Right renal pelvis (tissue), 4 donors: ENCODE measurements around the gene NR1I3. TPM values are rescaled to one million over a fixed set of nuclear protein-coding genes. Genes with fewer than 3 reads are reported as not detected.

Source experiments
- DNase-seq, 4 donors: peaks; one replicate each; pipeline ENCODE4 v3.0.0-alpha.2; 2013; ENCODE audit warnings: low read depth in 4 of 4, low spot score in 3 of 4, missing footprints in 1 of 4
- polyA plus RNA-seq, 4 donors: library from polyadenylated mRNA; unstranded; fragments of 120-200 nt; gene quantifications; one replicate each; pipeline ENCODE4 v1.2.1, GENCODE V29; 2013; ENCODE audit not compliant: insufficient read length in 4 of 4

Gene NR1I3
- polyA plus RNA-seq, 4 donors = 2.0 to 4.3 (median 3.8) TPM

GRCh38 chr1:161219078-161219892, 18.7 kb downstream of the NR1I3 start:
- no peak for DNase-seq

GRCh38 chr1:161218301-161219077, 19.5 kb downstream of the NR1I3 start:
- no peak for DNase-seq

GRCh38 chr1:161217831-161218230, 20.2 kb downstream of the NR1I3 start:
- no peak for DNase-seq

GRCh38 chr1:161216945-161217712, 20.9 kb downstream of the NR1I3 start:
- no peak for DNase-seq

GRCh38 chr1:161215076-161215475, 22.9 kb downstream of the NR1I3 start, which contains the start of gene FCER1G:
Gene FCER1G, plus strand, starts transcription at chr1:161215295. Its CDS starts 27 bp downstream, at chr1:161215322.
- DNase-seq = no peak

- DNase-seq = no peak
These were observed 23.6 kb downstream of the NR1I3 start for GRCh38 chr1:161214369-161214768.

GRCh38 chr1:161209790-161210409, 28.1 kb downstream of the NR1I3 start:
- DNase-seq = no peak

- DNase-seq = no peak
These were observed 30.8 kb downstream of the NR1I3 start for GRCh38 chr1:161207173-161207572.

GRCh38 chr1:161206411-161207140, 31.4 kb downstream of the NR1I3 start:
- no peak for DNase-seq

GRCh38 chr1:161201836-161202712, 35.9 kb downstream of the NR1I3 start, which contains the start of gene NDUFS2:
Gene NDUFS2, plus strand, starts transcription at chr1:161202367. Its CDS starts 19 bp downstream, at chr1:161202386.
- peak; percentile 95 to 99 (median 98) for DNase-seq

GRCh38 chr1:161200992-161201835, 36.8 kb downstream of the NR1I3 start:
- no peak for DNase-seq

- DNase-seq = no peak
These were observed 37.5 kb downstream of the NR1I3 start for GRCh38 chr1:161200421-161200991.

- DNase-seq = no peak
These were observed 38.4 kb downstream of the NR1I3 start for GRCh38 chr1:161199506-161200139.

GRCh38 chr1:161198897-161199431, 39.0 kb downstream of the NR1I3 start, which contains the start of gene ADAMTS4:
Gene ADAMTS4, minus strand, starts transcription at chr1:161199054. Its CDS starts 427 bp downstream, at chr1:161198627.
- no peak for DNase-seq

- no peak for DNase-seq
These were observed 39.7 kb downstream of the NR1I3 start for GRCh38 chr1:161198194-161198896.
